GM13976 (cell line): ENCODE results near the gene LRRC43.

Experiments
- DNase-seq: peaks from one replicate; pipeline ENCODE4 v3.0.0; 2012; ENCODE audit warnings: low spot score
- in situ Hi-C: fragments of 300-500 bp; cut with MboI; formaldehyde crosslinking; loops from one replicate; pipeline ENCODE4 v1.12.0; 2022; ENCODE audit warnings: low sequenced_read_pairs, mixed read lengths, inconsistent platforms; ENCODE audit not compliant: unreplicated experiment
- TF ChIP-seq, protein P1 (sequence below): IDR thresholded peaks from 2 replicates; pipeline ENCODE4 v1.5.1; 2012; ENCODE audit warnings: borderline replicate concordance, mild to moderate bottlenecking; ENCODE audit not compliant: insufficient read depth; ENCODE audit errors: extremely low read depth, missing control alignments, control extremely low read depth

Gene LRRC43

DNA sequence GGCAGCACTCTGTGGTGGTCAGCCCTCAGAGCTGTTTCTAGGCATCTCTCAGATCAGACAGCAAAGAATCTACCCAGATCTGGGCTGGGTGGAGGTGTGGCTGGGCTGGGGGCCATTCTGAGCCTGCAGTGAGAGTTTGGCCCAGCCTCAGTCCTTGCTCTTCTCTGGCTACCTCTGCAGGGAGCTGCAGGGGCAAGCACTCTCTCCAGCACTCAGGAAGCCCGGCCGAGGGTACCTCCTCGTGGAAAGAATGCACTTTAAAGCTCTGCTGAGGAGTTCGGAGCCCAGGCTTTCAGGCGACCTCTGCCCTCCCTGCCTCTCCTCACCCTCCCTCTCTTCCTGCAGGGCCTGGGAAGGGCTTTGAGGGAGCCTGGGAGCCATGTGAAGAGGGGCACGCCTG is 40.1 kb upstream of the LRRC43 start:
- in situ Hi-C loops, result loop anchor here (5.0 kb wide), 1 partner anchor 49 kb away; no protein-coding TSS in a partner anchor

GRCh38 chr12:122144885-122145284 is 38.0 kb upstream of the LRRC43 start:
- in situ Hi-C loops, result loop anchor here (5.0 kb wide), 1 partner anchor 47 kb away; no protein-coding TSS in a partner anchor
- TF ChIP-seq, protein P1, sequence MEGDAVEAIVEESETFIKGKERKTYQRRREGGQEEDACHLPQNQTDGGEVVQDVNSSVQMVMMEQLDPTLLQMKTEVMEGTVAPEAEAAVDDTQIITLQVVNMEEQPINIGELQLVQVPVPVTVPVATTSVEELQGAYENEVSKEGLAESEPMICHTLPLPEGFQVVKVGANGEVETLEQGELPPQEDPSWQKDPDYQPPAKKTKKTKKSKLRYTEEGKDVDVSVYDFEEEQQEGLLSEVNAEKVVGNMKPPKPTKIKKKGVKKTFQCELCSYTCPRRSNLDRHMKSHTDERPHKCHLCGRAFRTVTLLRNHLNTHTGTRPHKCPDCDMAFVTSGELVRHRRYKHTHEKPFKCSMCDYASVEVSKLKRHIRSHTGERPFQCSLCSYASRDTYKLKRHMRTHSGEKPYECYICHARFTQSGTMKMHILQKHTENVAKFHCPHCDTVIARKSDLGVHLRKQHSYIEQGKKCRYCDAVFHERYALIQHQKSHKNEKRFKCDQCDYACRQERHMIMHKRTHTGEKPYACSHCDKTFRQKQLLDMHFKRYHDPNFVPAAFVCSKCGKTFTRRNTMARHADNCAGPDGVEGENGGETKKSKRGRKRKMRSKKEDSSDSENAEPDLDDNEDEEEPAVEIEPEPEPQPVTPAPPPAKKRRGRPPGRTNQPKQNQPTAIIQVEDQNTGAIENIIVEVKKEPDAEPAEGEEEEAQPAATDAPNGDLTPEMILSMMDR, result no peak
- no peak for DNase-seq

More for the DNA sequence above, 40.1 kb upstream of the LRRC43 start:
- no peak for DNase-seq
- TF ChIP-seq, protein P1, result no peak

- DNase-seq, result no peak
- TF ChIP-seq, protein P1, result no peak
- in situ Hi-C loops, result no loop called here
Observed at GRCh38 chr12:122145505-122146330, 37.2 kb upstream of the LRRC43 start.

DNA sequence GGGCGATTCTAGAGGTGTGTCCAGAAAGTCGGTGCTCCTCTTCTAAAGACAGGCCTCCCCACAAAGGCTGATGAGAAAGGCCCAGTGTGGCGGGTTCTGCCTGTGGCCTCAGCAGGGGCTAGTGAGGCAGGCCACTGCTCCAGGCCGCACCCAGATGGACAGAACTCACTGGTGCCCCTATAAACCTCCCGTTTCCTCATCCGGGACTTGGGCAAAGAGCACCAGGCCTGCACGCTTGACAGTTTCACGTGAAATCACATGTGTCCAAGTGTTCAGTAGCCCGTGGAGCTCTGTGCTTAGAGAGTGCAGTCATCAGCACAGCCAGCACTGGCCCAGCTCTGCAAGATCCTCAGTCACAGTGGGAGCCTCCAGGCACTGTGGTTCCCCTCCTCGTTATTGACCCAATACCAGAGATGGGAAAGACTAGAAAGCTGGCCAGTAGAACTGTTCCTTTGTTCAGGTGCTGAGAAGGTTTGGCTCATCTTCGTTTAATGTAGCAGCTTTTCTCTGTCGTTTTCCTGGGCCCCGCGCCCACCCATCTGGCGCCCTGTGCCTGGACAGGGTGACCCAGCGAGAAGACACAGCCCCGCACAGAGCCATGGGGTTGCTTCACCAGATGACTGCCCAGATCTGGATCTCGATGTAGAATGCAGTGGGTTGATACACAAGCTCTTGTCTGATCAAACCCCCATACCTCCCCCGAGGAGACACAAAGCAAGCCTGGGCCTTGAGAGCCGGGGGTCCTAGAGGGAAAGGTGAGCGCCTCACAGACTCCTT is 35.2 kb upstream of the LRRC43 start:
- TF ChIP-seq, protein P1, result no peak
- DNase-seq, result no peak
- in situ Hi-C loops, result no loop called here

- TF ChIP-seq, protein P1, result no peak
- no peak for DNase-seq
- in situ Hi-C loops, result no loop called here
Observed at GRCh38 chr12:122148657-122149056, 34.3 kb upstream of the LRRC43 start.

GRCh38 chr12:122150127-122150681 is 32.7 kb upstream of the LRRC43 start:
- TF ChIP-seq, protein P1, result no peak
- DNase-seq, result no peak
- in situ Hi-C loops, result no loop called here
